Astrocyte (in vitro differentiated cells and primary cell): ENCODE data around the gene PKNOX2. TPM values are rescaled to one million over a fixed set of nuclear protein-coding genes. Genes with fewer than 3 reads are reported as not detected.

ENCODE experiments used
- DNase-seq: peaks from one replicate; pipeline ENCODE4 v3.0.0-alpha.2; 2010; ENCODE audit warnings: low read depth
- FAIRE-seq: peaks from 2 replicates; lab custom pipeline; 2011; peaks lifted over from hg19 to GRCh38; lab: Jason Lieb, UNC
- H2AFZ ChIP-seq: 2 replicates; pipeline ENCODE4 v1.6.0; 2012; ENCODE audit warnings: low read depth, low read length, inconsistent platforms
- H3K27ac ChIP-seq: 2 replicates; pipeline ENCODE4 v1.5.1; 2011; ENCODE audit warnings: low read depth, low read length, inconsistent platforms
- H3K27me3 ChIP-seq: 2 replicates; pipeline ENCODE4 v1.6.0; 2011; ENCODE audit warnings: low read length, inconsistent platforms; ENCODE audit not compliant: insufficient read depth
- H3K36me3 ChIP-seq: 2 replicates; pipeline ENCODE4 v1.5.1; 2011; ENCODE audit warnings: low read length, inconsistent platforms; ENCODE audit not compliant: insufficient read depth
- H3K4me1 ChIP-seq: 2 replicates; pipeline ENCODE4 v1.5.1; 2011; ENCODE audit warnings: low read length, inconsistent platforms; ENCODE audit not compliant: insufficient read depth
- H3K4me2 ChIP-seq: 2 replicates; pipeline ENCODE4 v1.6.0; 2012; ENCODE audit warnings: low read length, inconsistent platforms
- H3K4me3 ChIP-seq: 2 replicates; pipeline ENCODE4 v1.5.1; 2011; ENCODE audit warnings: low read depth, mild to moderate bottlenecking, low read length, inconsistent platforms; ENCODE audit not compliant: insufficient read depth
- H3K79me2 ChIP-seq: 2 replicates; pipeline ENCODE4 v1.6.0; 2012; ENCODE audit warnings: mild to moderate bottlenecking, low read length, inconsistent platforms; ENCODE audit not compliant: insufficient read depth
- H3K9ac ChIP-seq: 2 replicates; pipeline ENCODE4 v1.6.0; 2012; ENCODE audit warnings: mild to moderate bottlenecking, low read length, inconsistent platforms
- H3K9me3 ChIP-seq: 2 replicates; pipeline ENCODE4 v1.5.1; 2012; ENCODE audit warnings: low read depth, mild to moderate bottlenecking, low read length, inconsistent platforms; ENCODE audit not compliant: insufficient read depth
- H4K20me1 ChIP-seq: 2 replicates; pipeline ENCODE4 v1.6.0; 2012; ENCODE audit warnings: low read length, inconsistent platforms; ENCODE audit not compliant: insufficient read depth
- H3K27ac Mint-ChIP-seq: one replicate; pipeline ENCODE4 v1.8.0; 2021; ENCODE audit warnings: mild to moderate bottlenecking, mixed read lengths; ENCODE audit not compliant: unreplicated experiment
- H3K27me3 Mint-ChIP-seq: one replicate; pipeline ENCODE4 v1.8.0; 2021; ENCODE audit warnings: low read depth, mixed read lengths; ENCODE audit not compliant: unreplicated experiment
- H3K36me3 Mint-ChIP-seq: one replicate; pipeline ENCODE4 v1.8.0; 2021; ENCODE audit warnings: low read depth, mixed read lengths; ENCODE audit not compliant: unreplicated experiment
- H3K4me1 Mint-ChIP-seq: one replicate; pipeline ENCODE4 v1.8.0; 2021; ENCODE audit warnings: low read depth, mixed read lengths; ENCODE audit not compliant: unreplicated experiment
- H3K4me3 Mint-ChIP-seq: one replicate; pipeline ENCODE4 v1.8.0; 2021; ENCODE audit warnings: mild to moderate bottlenecking, moderate library complexity, mixed read lengths; ENCODE audit not compliant: unreplicated experiment
- H3K9me3 Mint-ChIP-seq: one replicate; pipeline ENCODE4 v1.8.0; 2021; ENCODE audit warnings: mild to moderate bottlenecking, mixed read lengths; ENCODE audit not compliant: unreplicated experiment
- CTCF ChIP-seq: IDR thresholded peaks from 2 replicates; pipeline ENCODE4 v1.5.1; 2011; ENCODE audit warnings: low read depth, mild to moderate bottlenecking, inconsistent platforms, low read length, moderate library complexity; ENCODE audit not compliant: insufficient read depth
- EZH2 ChIP-seq: IDR thresholded peaks from 2 replicates; pipeline ENCODE4 v1.6.1; 2012; ENCODE audit warnings: mild to moderate bottlenecking, low read length, inconsistent platforms; ENCODE audit not compliant: insufficient read depth
- total RNA-seq: library from RNA; stranded (reverse); gene quantifications from 2 replicates; pipeline ENCODE4 v1.2.1, GENCODE V29; 2021

Gene PKNOX2
- total RNA-seq, 1 donor from 2014 or later: 53.4 TPM

GRCh38 chr11:125164091-125164421 is 495 bp upstream of the PKNOX2 start:
- Histone ChIP-seq H4K20me1 (peaks cover 6% of the 10 kb centered on the region), H3K9me3 (no peaks in the 10 kb centered on the region), H3K9ac (peak overlapping the region; percentile 75), H3K4me1 (peaks cover 30% of the 10 kb centered on the region), H3K4me3 (peak overlapping the region; percentile 40), H3K27ac (peak overlapping the region; percentile 27), H3K4me2 (peak overlapping the region; percentile 96), H3K27me3 (no peaks in the 10 kb centered on the region), H2AFZ (peak overlapping the region; percentile 82), H3K36me3 (no peaks in the 10 kb centered on the region), H3K79me2 (peaks cover 37% of the 10 kb centered on the region)
- H3K9me3 Mint-ChIP-seq: no peaks in the 10 kb centered on the region
- H3K27me3 Mint-ChIP-seq: no peaks in the 10 kb centered on the region
- H3K27ac Mint-ChIP-seq: peak overlapping the region; percentile 87
- no peak for TF ChIP-seq CTCF
- no peak for TF ChIP-seq EZH2
- peak overlapping the region; percentile 85 for H3K4me3 Mint-ChIP-seq
- peaks cover 13% of the 10 kb centered on the region for H3K36me3 Mint-ChIP-seq
- peaks cover 27% of the 10 kb centered on the region for H3K4me1 Mint-ChIP-seq
- no peak for FAIRE-seq
- no peak for DNase-seq

DNA sequence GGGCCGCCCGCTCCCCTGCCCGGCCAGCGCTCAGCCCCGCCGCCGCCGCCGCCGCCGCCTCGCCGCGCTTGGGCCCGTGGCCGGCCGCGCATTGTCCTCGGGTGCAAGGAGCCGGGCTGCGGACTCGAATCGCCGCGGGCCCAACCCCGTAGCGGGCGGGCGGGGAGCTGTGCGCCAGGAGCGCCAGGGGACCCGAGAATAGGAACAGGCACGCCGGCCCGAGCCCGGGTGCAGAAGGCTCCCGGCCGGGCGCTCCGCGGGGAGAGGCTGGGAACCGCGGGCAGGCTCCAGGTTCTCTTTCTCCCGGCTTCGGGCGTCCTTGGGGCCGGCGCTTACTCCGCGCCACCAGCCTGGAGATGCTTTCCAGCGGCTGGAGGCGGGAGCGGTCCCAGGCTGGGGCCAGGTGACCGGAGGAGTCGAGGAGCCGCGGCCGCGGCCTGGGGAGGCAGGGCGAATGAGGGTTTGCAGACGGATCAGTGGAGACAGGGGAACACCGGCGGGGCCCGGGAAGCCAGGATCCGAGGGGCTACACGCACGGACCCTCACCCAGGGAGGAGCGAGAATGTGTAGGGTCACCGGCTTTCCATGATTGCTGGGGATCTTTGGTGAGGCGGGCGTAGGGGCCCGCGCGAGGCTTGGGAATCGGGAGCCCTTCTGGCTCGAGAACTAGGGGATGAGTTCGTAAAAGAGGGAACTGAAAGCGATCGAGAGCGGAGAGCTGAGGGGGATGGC is 726 bp downstream of the PKNOX2 start:
- Histone ChIP-seq H3K4me3 (peak overlapping the region; percentile 82), H3K4me2 (peak overlapping the region; percentile 96), H2AFZ (peak overlapping the region; percentile 50), H3K9ac (peak overlapping the region; percentile 92), H3K4me1 (peaks cover 42% of the 10 kb centered on the region), H3K36me3 (no peaks in the 10 kb centered on the region), H4K20me1 (peaks cover 6% of the 10 kb centered on the region), H3K27me3 (no peaks in the 10 kb centered on the region), H3K9me3 (no peaks in the 10 kb centered on the region), H3K27ac (peak overlapping the region; percentile 79), H3K79me2 (peaks cover 44% of the 10 kb centered on the region)
- DNase-seq: peak; percentile 29
- no peaks in the 10 kb centered on the region for H3K9me3 Mint-ChIP-seq
- H3K27ac Mint-ChIP-seq: peak overlapping the region; percentile 100
- H3K36me3 Mint-ChIP-seq: peaks cover 16% of the 10 kb centered on the region
- TF ChIP-seq EZH2 (no peak), CTCF (no peak)
- H3K4me3 Mint-ChIP-seq: peak overlapping the region; percentile 99
- FAIRE-seq: no peak
- H3K27me3 Mint-ChIP-seq: no peaks in the 10 kb centered on the region
- H3K4me1 Mint-ChIP-seq: peaks cover 39% of the 10 kb centered on the region
